OCI-LY1 (cell line): ENCODE measurements around the gene PUM1.

Source experiments
- H2AFZ ChIP-seq: fragments of 200-600 bp; sonication (generic), shearing (Covaris generic); 2 replicates; pipeline ENCODE4 v1.6.0; 2014; ENCODE audit warnings: antibody characterized with exemption, mild to moderate bottlenecking, low read length
- H3F3A ChIP-seq: fragments of 200-600 bp; sonication (generic), shearing (Covaris generic); 2 replicates; pipeline ENCODE4 v1.6.0; 2014; ENCODE audit warnings: mild to moderate bottlenecking, antibody characterized with exemption, low read length, moderate library complexity; ENCODE audit not compliant: insufficient read depth
- H3K27ac ChIP-seq: fragments of 200-600 bp; sonication (generic); 2 replicates; pipeline ENCODE4 v1.5.1; 2014; ENCODE audit warnings: low read length, mixed run types, mild to moderate bottlenecking, low read depth; ENCODE audit not compliant: poor library complexity, severe bottlenecking
- H3K27me3 ChIP-seq: fragments of 200-600 bp; sonication (generic); 2 replicates; pipeline ENCODE4 v1.6.0; 2014; ENCODE audit warnings: antibody characterized with exemption, mild to moderate bottlenecking, low read length, moderate library complexity; ENCODE audit not compliant: insufficient read depth
- H3K36me3 ChIP-seq: fragments of 200-600 bp; sonication (generic); 2 replicates; pipeline ENCODE4 v1.6.1; 2014; ENCODE audit warnings: mild to moderate bottlenecking, antibody characterized with exemption, low read length, moderate library complexity, mixed read lengths; ENCODE audit not compliant: insufficient read depth
- H3K4me1 ChIP-seq: fragments of 200-600 bp; sonication (generic); 2 replicates; pipeline ENCODE4 v1.5.1; 2014; ENCODE audit warnings: mild to moderate bottlenecking, low read length, moderate library complexity; ENCODE audit not compliant: insufficient read depth, severe bottlenecking
- H3K4me2 ChIP-seq: fragments of 200-600 bp; sonication (generic), shearing (Covaris generic); 2 replicates; pipeline ENCODE4 v1.6.1; 2014; ENCODE audit warnings: low read length
- H3K4me3 ChIP-seq: fragments of 200-600 bp; sonication (generic); 2 replicates; pipeline ENCODE4 v1.5.1; 2014; ENCODE audit warnings: low read length, low read depth, mild to moderate bottlenecking, mixed read lengths; ENCODE audit not compliant: poor library complexity, severe bottlenecking
- H3K79me2 ChIP-seq: fragments of 200-600 bp; shearing (Covaris generic); 2 replicates; pipeline ENCODE4 v1.6.1; 2016; ENCODE audit warnings: mixed run types, low read length, mixed read lengths; ENCODE audit not compliant: insufficient read depth
- H3K9ac ChIP-seq: fragments of 200-600 bp; sonication (generic), shearing (Covaris generic); 2 replicates; pipeline ENCODE4 v1.6.1; 2014; ENCODE audit warnings: mild to moderate bottlenecking, low read length, mixed read lengths
- H3K9me2 ChIP-seq: fragments of 200-600 bp; sonication (generic), shearing (Covaris generic); 2 replicates; pipeline ENCODE4 v1.6.1; 2014; ENCODE audit warnings: low read depth, mild to moderate bottlenecking, low read length, mixed read lengths
- H3K9me3 ChIP-seq: fragments of 200-600 bp; shearing (Covaris generic); 2 replicates; pipeline ENCODE4 v1.6.1; 2014; ENCODE audit warnings: low read length, mixed read lengths
- H4K20me1 ChIP-seq: fragments of 200-600 bp; sonication (generic), shearing (Covaris generic); 2 replicates; pipeline ENCODE4 v1.6.0; 2016; ENCODE audit warnings: mild to moderate bottlenecking, low read length; ENCODE audit not compliant: insufficient read depth
- EZH2 ChIP-seq: fragments of 200-600 bp; sonication (generic), shearing (Covaris generic); IDR thresholded peaks from 2 replicates; pipeline ENCODE4 v1.8.0; 2017; ENCODE audit warnings: borderline replicate concordance, mixed run types, mild to moderate bottlenecking, antibody characterized with exemption, low read length, moderate library complexity, mixed read lengths
- TF ChIP-seq, protein P1 (sequence below): fragments of 200-600 bp; sonication (generic), shearing (Covaris generic); IDR thresholded peaks from 2 replicates; pipeline ENCODE4 v1.5.1; 2017; ENCODE audit warnings: mild to moderate bottlenecking, antibody characterized with exemption, low read length, moderate library complexity, mixed read lengths

PUM1 gene

DNA sequence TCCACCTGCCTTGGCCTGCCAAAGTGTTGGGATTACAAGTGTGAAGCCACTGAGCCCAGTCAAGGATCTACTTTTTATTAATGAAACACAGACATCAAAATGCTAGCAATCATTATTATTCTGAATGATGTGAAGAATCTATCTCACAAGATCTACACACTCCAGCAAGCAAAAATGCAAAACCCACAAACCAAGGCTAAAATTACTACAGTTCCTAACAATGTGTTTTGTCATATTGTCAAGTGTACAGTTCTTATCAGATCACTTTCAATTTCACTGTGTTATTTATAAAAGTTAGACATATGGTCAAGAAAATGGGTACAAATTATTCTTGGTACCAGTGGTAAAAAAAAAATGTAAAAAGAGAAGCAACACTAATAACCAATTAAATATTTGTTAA lies 95.6 kb downstream of the PUM1 start:
- H3K9ac ChIP-seq: no peak overlapping the region
- H3K4me1 ChIP-seq: no peaks in the 10 kb centered on the region
- TF ChIP-seq, protein P1, sequence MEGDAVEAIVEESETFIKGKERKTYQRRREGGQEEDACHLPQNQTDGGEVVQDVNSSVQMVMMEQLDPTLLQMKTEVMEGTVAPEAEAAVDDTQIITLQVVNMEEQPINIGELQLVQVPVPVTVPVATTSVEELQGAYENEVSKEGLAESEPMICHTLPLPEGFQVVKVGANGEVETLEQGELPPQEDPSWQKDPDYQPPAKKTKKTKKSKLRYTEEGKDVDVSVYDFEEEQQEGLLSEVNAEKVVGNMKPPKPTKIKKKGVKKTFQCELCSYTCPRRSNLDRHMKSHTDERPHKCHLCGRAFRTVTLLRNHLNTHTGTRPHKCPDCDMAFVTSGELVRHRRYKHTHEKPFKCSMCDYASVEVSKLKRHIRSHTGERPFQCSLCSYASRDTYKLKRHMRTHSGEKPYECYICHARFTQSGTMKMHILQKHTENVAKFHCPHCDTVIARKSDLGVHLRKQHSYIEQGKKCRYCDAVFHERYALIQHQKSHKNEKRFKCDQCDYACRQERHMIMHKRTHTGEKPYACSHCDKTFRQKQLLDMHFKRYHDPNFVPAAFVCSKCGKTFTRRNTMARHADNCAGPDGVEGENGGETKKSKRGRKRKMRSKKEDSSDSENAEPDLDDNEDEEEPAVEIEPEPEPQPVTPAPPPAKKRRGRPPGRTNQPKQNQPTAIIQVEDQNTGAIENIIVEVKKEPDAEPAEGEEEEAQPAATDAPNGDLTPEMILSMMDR: no peak
- peaks cover 89% of the 10 kb centered on the region for H3K36me3 ChIP-seq
- H3K27me3 ChIP-seq: no peaks in the 10 kb centered on the region
- H3K27ac ChIP-seq: no peak overlapping the region
- H3K9me2 ChIP-seq: no peaks in the 10 kb centered on the region
- no peak overlapping the region for H2AFZ ChIP-seq
- no peaks in the 10 kb centered on the region for H4K20me1 ChIP-seq
- peaks cover 16% of the 10 kb centered on the region; the same call in 1 of the 2 replicates for H3K79me2 ChIP-seq
- no peaks in the 10 kb centered on the region for H3K9me3 ChIP-seq
- H3K4me3 ChIP-seq: no peak overlapping the region
- no peaks in the 10 kb centered on the region for H3F3A ChIP-seq
- H3K4me2 ChIP-seq: no peak overlapping the region

DNA sequence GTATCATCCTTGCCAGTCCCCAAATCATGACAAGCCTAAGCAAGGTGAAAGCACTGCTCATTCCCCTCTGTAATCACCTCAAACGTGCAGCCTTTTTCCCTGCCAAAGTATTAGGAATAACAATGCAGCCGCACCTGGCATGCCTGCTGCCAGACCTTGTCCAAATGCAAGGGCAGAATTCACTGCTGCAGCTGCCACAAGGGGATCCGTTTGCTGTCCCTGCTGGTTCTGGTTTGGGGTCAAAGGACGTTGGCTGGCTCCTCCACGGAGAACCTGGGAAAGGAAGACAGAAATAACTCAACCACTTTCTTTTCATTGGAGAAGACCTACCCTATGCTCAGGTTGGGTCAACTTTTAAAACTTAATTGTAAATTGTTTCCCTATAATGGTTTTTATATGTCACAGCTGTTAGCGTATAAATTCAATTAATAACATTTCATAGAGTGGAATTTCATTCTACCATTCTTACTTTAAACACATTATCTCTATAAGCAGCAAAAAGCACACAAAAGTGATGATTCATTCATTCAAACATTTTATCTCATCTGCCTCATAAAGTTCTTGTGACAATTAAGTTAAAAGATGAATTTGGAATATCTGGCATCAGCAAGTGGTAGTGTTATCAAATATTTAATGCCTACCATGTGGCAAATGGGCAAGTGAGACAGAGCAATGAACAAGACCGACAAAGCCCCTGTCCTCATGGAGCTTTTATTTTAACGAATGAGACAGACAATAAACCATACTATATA lies 97.1 kb downstream of the PUM1 start:
- H3K9ac ChIP-seq: no peak overlapping the region
- H3K36me3 ChIP-seq: peaks cover 90% of the 10 kb centered on the region
- no peaks in the 10 kb centered on the region for H3K4me1 ChIP-seq
- H3K9me2 ChIP-seq: no peaks in the 10 kb centered on the region
- H3K79me2 ChIP-seq: peaks cover 16% of the 10 kb centered on the region; the same call in 1 of the 2 replicates
- H3K9me3 ChIP-seq: no peaks in the 10 kb centered on the region
- H3K27ac ChIP-seq: no peak overlapping the region
- H4K20me1 ChIP-seq: no peaks in the 10 kb centered on the region
- H3K4me2 ChIP-seq: no peak overlapping the region
- TF ChIP-seq, protein P1: no peak
- TF ChIP-seq EZH2: no peak
- H3K27me3 ChIP-seq: no peaks in the 10 kb centered on the region
- H3K4me3 ChIP-seq: no peak overlapping the region
- no peaks in the 10 kb centered on the region for H3F3A ChIP-seq
- no peak overlapping the region for H2AFZ ChIP-seq

DNA sequence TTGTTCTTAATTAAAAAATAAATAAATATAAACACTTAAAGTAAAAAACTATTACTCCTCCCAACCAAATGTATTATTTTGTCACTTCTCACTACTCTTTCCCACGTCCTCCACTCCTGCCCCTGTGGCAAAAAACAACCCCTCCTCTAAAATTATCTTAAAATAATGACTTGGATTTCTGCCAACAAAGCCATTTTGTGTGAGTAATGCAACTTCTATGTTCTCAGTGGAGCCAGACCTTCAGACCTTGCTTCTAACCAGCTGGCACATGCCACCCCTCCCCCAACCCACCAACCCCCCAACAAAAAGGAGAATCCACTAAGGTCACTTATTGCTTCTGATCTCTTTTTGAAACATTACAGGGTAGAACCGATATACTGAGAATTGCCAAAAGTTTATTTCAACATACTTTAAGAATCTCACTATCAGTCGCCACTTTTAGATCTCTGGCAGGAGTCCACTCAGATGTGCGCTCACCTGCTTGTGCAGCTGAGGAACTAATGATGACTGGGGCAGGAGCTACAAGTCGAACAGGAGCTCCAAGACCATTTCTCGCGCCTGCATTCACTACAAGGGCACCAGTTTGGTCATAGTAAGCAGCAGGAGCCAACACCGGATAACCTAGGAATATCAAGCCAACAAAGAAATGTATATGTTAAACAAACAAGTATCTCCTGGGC lies 98.7 kb downstream of the PUM1 start:
- no peaks in the 10 kb centered on the region for H3K9me3 ChIP-seq
- H3K27ac ChIP-seq: no peak overlapping the region
- H3K36me3 ChIP-seq: peaks cover 98% of the 10 kb centered on the region
- H4K20me1 ChIP-seq: no peaks in the 10 kb centered on the region
- H3K9me2 ChIP-seq: no peaks in the 10 kb centered on the region
- peaks cover 16% of the 10 kb centered on the region; the same call in 1 of the 2 replicates for H3K79me2 ChIP-seq
- no peak overlapping the region for H2AFZ ChIP-seq
- TF ChIP-seq, protein P1: no peak
- TF ChIP-seq EZH2: no peak
- H3K4me1 ChIP-seq: no peaks in the 10 kb centered on the region
- H3K27me3 ChIP-seq: no peaks in the 10 kb centered on the region
- no peak overlapping the region for H3K4me3 ChIP-seq
- H3K9ac ChIP-seq: no peak overlapping the region
- no peak overlapping the region for H3K4me2 ChIP-seq
- H3F3A ChIP-seq: no peaks in the 10 kb centered on the region
